Left colon (tissue), 2 donors: Measurements from ENCODE around the gene RAPGEF4. TPM values are rescaled to one million over a fixed set of nuclear protein-coding genes. Genes with fewer than 3 reads are reported as not detected.
"Not testable (repeated sequence)": the region's sequence is repeated elsewhere in the genome, so short reads cannot be mapped to it uniquely, and the experiment has no call there.

Source experiments
- ATAC-seq: fragments of 200-7000 bp; cut with Tn5 transposase; one replicate; pipeline ENCODE4 v1.9.1; 2020; ENCODE audit warnings: mild to moderate bottlenecking, moderate library complexity
- DNase-seq, 2 donors: peaks; one replicate each; pipeline ENCODE4 v3.0.0-alpha.2; 2020
- intact Hi-C, 2 donors: fragments of 100-400 bp; cut with DNase I in 1 of 2; cut with micrococcal nuclease in 1 of 2; formaldehyde crosslinking; loops; one replicate each; pipeline versions ENCODE4 v1.11.2 to v1.14.0; 2022; cut with DNase I, micrococcal nuclease
- total RNA-seq, 2 donors: library from RNA; stranded (reverse); fragmentation: NEBNext Ultra II Directional; extraction: Animal tissue kit (Norgen Biotek cat#: 25700); gene quantifications; one replicate each; pipeline ENCODE4 v1.2.1, GENCODE V29; 2021
- donor health status: DM: no; HTN: no; CAD: no.
- donor health status: DM: yes; HTN: yes; CAD: no.

RAPGEF4 gene
- total RNA-seq, 2 donors from 2014 or later, result 1.2 to 2.3 TPM

- intact Hi-C loops, result no loop called here
- ATAC-seq (no peak), DNase-seq (no peak)
Measured at GRCh38 chr2:172763079-172763478, 27.4 kb downstream of the RAPGEF4 start.

GRCh38 chr2:172765662-172766061, 30.0 kb downstream of the RAPGEF4 start:
- no peak for DNase-seq
- intact Hi-C loops, result no loop called here
- ATAC-seq, result no peak

GRCh38 chr2:172768401-172768800, 32.8 kb downstream of the RAPGEF4 start:
- DNase-seq (no peak), ATAC-seq (no peak)
- intact Hi-C loops, result no loop called here

- ATAC-seq (no peak), DNase-seq (no peak)
- intact Hi-C loops, result no loop called here
Measured at GRCh38 chr2:172769879-172770278, 34.2 kb downstream of the RAPGEF4 start.

GRCh38 chr2:172770887-172771286, 35.2 kb downstream of the RAPGEF4 start:
- no peak for ATAC-seq
- no peak for DNase-seq
- intact Hi-C loops, result no loop called here

- ATAC-seq (no peak), DNase-seq (no peak)
- intact Hi-C loops, result no loop called here
Measured at GRCh38 chr2:172772633-172773032, 37.0 kb downstream of the RAPGEF4 start.

GRCh38 chr2:172774302-172774701, 38.7 kb downstream of the RAPGEF4 start:
- intact Hi-C loops, result no loop called here
- ATAC-seq (no peak), DNase-seq (no peak)

GRCh38 chr2:172775319-172775718, 39.7 kb downstream of the RAPGEF4 start:
- ATAC-seq (no peak), DNase-seq (no peak)
- intact Hi-C loops, result no loop called here

GRCh38 chr2:172777431-172777830, 41.8 kb downstream of the RAPGEF4 start:
- intact Hi-C loops, result no loop called here
- DNase-seq (no peak), ATAC-seq (no peak)

- intact Hi-C loops, result no loop called here
- no peak for ATAC-seq
- no peak for DNase-seq
Measured at GRCh38 chr2:172782506-172783164, 47.0 kb downstream of the RAPGEF4 start.

GRCh38 chr2:172783165-172783898, 47.7 kb downstream of the RAPGEF4 start:
- DNase-seq, result no peak
- no peak for ATAC-seq
- intact Hi-C loops, result no loop called here

GRCh38 chr2:172788871-172789270, 53.2 kb downstream of the RAPGEF4 start:
- intact Hi-C loops, result no loop called here
- no peak for ATAC-seq
- no peak for DNase-seq

GRCh38 chr2:172790404-172790803, 54.8 kb downstream of the RAPGEF4 start:
- ATAC-seq, result no peak
- intact Hi-C loops, result no loop called here
- DNase-seq, result no peak

GRCh38 chr2:172791953-172792352, 56.3 kb downstream of the RAPGEF4 start:
- ATAC-seq, result no peak

GRCh38 chr2:172792711-172793110, 57.1 kb downstream of the RAPGEF4 start:
- DNase-seq, result no peak
- ATAC-seq, result no peak
- intact Hi-C loops, result no loop called here

More at GRCh38 chr2:172791953-172792352, 56.3 kb downstream of the RAPGEF4 start:
- no peak for DNase-seq
- intact Hi-C loops, result no loop called here

GRCh38 chr2:172803308-172803707, 67.7 kb downstream of the RAPGEF4 start:
- ATAC-seq, DNase-seq: not testable (repeated sequence)
- intact Hi-C loops, result loop anchor here in 1 of 2 donors (10.0 kb wide), 1 partner anchor 131 kb away; no protein-coding TSS in a partner anchor

GRCh38 chr2:172804423-172804822, 68.8 kb downstream of the RAPGEF4 start:
- intact Hi-C loops, result loop anchor here in 1 of 2 donors (10.0 kb wide), 1 partner anchor 130 kb away; no protein-coding TSS in a partner anchor
- no peak for DNase-seq
- ATAC-seq, result no peak

- ATAC-seq, result peak; percentile 74
- no peak for DNase-seq
Measured at GRCh38 chr2:172806493-172806892, 70.8 kb downstream of the RAPGEF4 start.

GRCh38 chr2:172806996-172807395, 71.4 kb downstream of the RAPGEF4 start:
- intact Hi-C loops, result loop anchor here (5.0 to 10.0 kb wide), 2 partner anchors 125 to 128 kb away; no protein-coding TSS in a partner anchor
- DNase-seq, result no peak
- peak; percentile 94 for ATAC-seq

More at GRCh38 chr2:172806493-172806892, 70.8 kb downstream of the RAPGEF4 start:
- intact Hi-C loops, result loop anchor here (5.0 to 10.0 kb wide), 2 partner anchors 126 to 128 kb away; no protein-coding TSS in a partner anchor

- no peak for ATAC-seq
- no peak for DNase-seq
- intact Hi-C loops, result loop anchor here (5.0 to 10.0 kb wide), 2 partner anchors 124 to 127 kb away; no protein-coding TSS in a partner anchor
Measured at GRCh38 chr2:172808156-172808555, 72.5 kb downstream of the RAPGEF4 start.
